NCI-H446 treated with DMSO at 0.1 percent for 48 hours (cell line): Measurements from ENCODE around the gene TTC5.
"Not testable (repeated sequence)": the region's sequence is repeated elsewhere in the genome, so short reads cannot be mapped to it uniquely, and the experiment has no call there.

Source experiments
- DNase-seq: peaks from one replicate; lab custom pipeline; 2025; lab: John Stamatoyannopoulos, UW

The TTC5 gene

GRCh38 chr14:20305265-20306078 is at the start of gene TTC5:
TSS of gene TTC5 (minus strand) at chr14:20305951. CDS start at chr14:20305937, 14 bp downstream.
- DNase-seq, result peak; percentile 69

GRCh38 chr14:20350860-20351259 is 45.1 kb upstream of the TTC5 start:
- no peak for DNase-seq

GRCh38 chr14:20350282-20350681 is 44.5 kb upstream of the TTC5 start:
- no peak for DNase-seq

GRCh38 chr14:20347747-20348146 is 42.0 kb upstream of the TTC5 start:
- DNase-seq, result no peak

GRCh38 chr14:20346713-20347112 is 41.0 kb upstream of the TTC5 start:
- no peak for DNase-seq

- no peak for DNase-seq
Measured at GRCh38 chr14:20345366-20345765, 39.6 kb upstream of the TTC5 start.

GRCh38 chr14:20343862-20344220 is 38.1 kb upstream of the TTC5 start:
- DNase-seq, result peak; percentile 53

- DNase-seq, result peak; percentile 100
Measured at GRCh38 chr14:20343092-20343861, 37.5 kb upstream of the TTC5 start, which contains the start of gene PARP2. TSS of gene PARP2 (plus strand) at chr14:20343635. CDS start at chr14:20343642, 7 bp downstream.

- DNase-seq, result no peak
Measured at GRCh38 chr14:20341646-20342045, 35.9 kb upstream of the TTC5 start.

GRCh38 chr14:20341032-20341431 is 35.3 kb upstream of the TTC5 start:
- DNase-seq, result not testable (repeated sequence)

GRCh38 chr14:20334017-20334416 is 28.3 kb upstream of the TTC5 start:
- no peak for DNase-seq

GRCh38 chr14:20333494-20333841 is 27.7 kb upstream of the TTC5 start:
- no peak for DNase-seq

- DNase-seq, result peak; percentile 91
Measured at GRCh38 chr14:20332788-20333493, 27.2 kb upstream of the TTC5 start, which contains the start of gene CCNB1IP1. TSS of gene CCNB1IP1 (minus strand) at chr14:20333279. CDS start at chr14:20316523, 16,756 bp downstream.

GRCh38 chr14:20332431-20332787 is 26.7 kb upstream of the TTC5 start:
- DNase-seq, result no peak

GRCh38 chr14:20331053-20331613 is 25.4 kb upstream of the TTC5 start:
- no peak for DNase-seq

- no peak for DNase-seq
Measured at GRCh38 chr14:20329355-20329754, 23.6 kb upstream of the TTC5 start.

GRCh38 chr14:20328705-20329104 is 23.0 kb upstream of the TTC5 start:
- no peak for DNase-seq

GRCh38 chr14:20327005-20327869 is 21.5 kb upstream of the TTC5 start:
- DNase-seq, result peak; percentile 45

GRCh38 chr14:20317720-20318119 is 12.0 kb upstream of the TTC5 start:
- DNase-seq, result no peak

- no peak for DNase-seq
Measured at GRCh38 chr14:20314026-20314425, 8.3 kb upstream of the TTC5 start.

GRCh38 chr14:20306079-20306423 is 300 bp upstream of the TTC5 start:
- no peak for DNase-seq
